RWPE2 (cell line): ENCODE measurements around the gene FEV.

Experiments
- ATAC-seq: fragments of 200-7000 bp; cut with Tn5 transposase; 3 replicates; pipeline ENCODE4 v1.9.1; 2021; ENCODE audit warnings: low read depth
- DNase-seq: peaks from one replicate; pipeline ENCODE4 v3.0.0-alpha.2; 2020; ENCODE audit warnings: low spot score
- H3K27ac ChIP-seq: fragments of 450-650 bp; 2 replicates; pipeline ENCODE4 v1.5.1; 2017; ENCODE audit warnings: mild to moderate bottlenecking; ENCODE audit not compliant: poor library complexity, severe bottlenecking
- H3K27me3 ChIP-seq: fragments of 250-450 bp; sonication (Bioruptor Pico); 2 replicates; pipeline ENCODE4 v1.5.1; 2021; ENCODE audit warnings: mild to moderate bottlenecking, moderate library complexity; ENCODE audit not compliant: insufficient read depth, poor library complexity, severe bottlenecking
- H3K36me3 ChIP-seq: fragments of 250-450 bp; sonication (Bioruptor Pico); 2 replicates; pipeline ENCODE4 v1.5.1; 2020; ENCODE audit warnings: low read depth, mild to moderate bottlenecking, moderate library complexity
- H3K4me1 ChIP-seq: fragments of 250-450 bp; sonication (Bioruptor Pico); 2 replicates; pipeline ENCODE4 v1.5.1; 2021; ENCODE audit warnings: mild to moderate bottlenecking, moderate library complexity; ENCODE audit not compliant: insufficient read depth, poor library complexity, severe bottlenecking
- H3K4me3 ChIP-seq: fragments of 250-450 bp; sonication (Bioruptor Pico); 2 replicates; pipeline ENCODE4 v1.5.1; 2021; ENCODE audit warnings: mild to moderate bottlenecking, moderate library complexity; ENCODE audit not compliant: severe bottlenecking
- H3K9me3 ChIP-seq: fragments of 250-450 bp; sonication (Bioruptor Pico); 2 replicates; pipeline ENCODE4 v1.5.1; 2021; ENCODE audit warnings: mild to moderate bottlenecking, moderate library complexity; ENCODE audit not compliant: severe bottlenecking
- TF ChIP-seq, protein P1 (sequence below): fragments of 450-650 bp; IDR thresholded peaks from one replicate; pipeline ENCODE4 v1.5.1; 2017; ENCODE audit warnings: mild to moderate bottlenecking, moderate library complexity; ENCODE audit not compliant: poor library complexity, severe bottlenecking

FEV gene

DNA sequence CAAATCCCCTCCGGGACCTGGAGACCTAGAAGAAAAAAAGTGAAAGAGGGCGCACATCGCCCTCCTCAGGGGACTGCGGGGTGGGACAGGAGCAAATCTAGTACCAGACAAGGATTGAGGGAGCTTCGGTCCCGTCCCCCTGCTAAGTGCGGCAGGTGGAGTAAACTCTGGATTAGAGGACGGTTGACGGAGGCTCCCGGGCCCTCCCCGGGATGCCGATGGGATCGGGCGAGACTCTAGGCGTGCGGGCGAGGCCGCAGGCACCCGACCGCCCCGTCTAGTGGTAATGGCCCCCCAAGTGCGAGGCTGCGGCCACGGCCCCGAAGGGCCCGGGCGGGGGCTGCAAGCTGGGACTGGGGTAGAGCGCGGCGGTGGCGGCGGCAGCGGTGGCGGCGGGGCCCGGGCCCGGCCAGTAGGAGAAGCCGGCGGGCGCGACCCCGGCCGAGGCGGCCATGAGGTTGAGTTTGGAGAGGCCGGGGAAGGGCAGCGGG, 3.5 kb downstream of the FEV start:
- TF ChIP-seq, protein P1, sequence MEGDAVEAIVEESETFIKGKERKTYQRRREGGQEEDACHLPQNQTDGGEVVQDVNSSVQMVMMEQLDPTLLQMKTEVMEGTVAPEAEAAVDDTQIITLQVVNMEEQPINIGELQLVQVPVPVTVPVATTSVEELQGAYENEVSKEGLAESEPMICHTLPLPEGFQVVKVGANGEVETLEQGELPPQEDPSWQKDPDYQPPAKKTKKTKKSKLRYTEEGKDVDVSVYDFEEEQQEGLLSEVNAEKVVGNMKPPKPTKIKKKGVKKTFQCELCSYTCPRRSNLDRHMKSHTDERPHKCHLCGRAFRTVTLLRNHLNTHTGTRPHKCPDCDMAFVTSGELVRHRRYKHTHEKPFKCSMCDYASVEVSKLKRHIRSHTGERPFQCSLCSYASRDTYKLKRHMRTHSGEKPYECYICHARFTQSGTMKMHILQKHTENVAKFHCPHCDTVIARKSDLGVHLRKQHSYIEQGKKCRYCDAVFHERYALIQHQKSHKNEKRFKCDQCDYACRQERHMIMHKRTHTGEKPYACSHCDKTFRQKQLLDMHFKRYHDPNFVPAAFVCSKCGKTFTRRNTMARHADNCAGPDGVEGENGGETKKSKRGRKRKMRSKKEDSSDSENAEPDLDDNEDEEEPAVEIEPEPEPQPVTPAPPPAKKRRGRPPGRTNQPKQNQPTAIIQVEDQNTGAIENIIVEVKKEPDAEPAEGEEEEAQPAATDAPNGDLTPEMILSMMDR = no peak
- H3K9me3 ChIP-seq = no peaks in the 10 kb centered on the region
- no peaks in the 10 kb centered on the region for H3K36me3 ChIP-seq
- H3K27ac ChIP-seq = no peak overlapping the region
- H3K4me3 ChIP-seq = no peak overlapping the region
- ATAC-seq (no peak), DNase-seq (peak; percentile 38)
- no peaks in the 10 kb centered on the region for H3K4me1 ChIP-seq
- peaks cover 80% of the 10 kb centered on the region for H3K27me3 ChIP-seq

DNA sequence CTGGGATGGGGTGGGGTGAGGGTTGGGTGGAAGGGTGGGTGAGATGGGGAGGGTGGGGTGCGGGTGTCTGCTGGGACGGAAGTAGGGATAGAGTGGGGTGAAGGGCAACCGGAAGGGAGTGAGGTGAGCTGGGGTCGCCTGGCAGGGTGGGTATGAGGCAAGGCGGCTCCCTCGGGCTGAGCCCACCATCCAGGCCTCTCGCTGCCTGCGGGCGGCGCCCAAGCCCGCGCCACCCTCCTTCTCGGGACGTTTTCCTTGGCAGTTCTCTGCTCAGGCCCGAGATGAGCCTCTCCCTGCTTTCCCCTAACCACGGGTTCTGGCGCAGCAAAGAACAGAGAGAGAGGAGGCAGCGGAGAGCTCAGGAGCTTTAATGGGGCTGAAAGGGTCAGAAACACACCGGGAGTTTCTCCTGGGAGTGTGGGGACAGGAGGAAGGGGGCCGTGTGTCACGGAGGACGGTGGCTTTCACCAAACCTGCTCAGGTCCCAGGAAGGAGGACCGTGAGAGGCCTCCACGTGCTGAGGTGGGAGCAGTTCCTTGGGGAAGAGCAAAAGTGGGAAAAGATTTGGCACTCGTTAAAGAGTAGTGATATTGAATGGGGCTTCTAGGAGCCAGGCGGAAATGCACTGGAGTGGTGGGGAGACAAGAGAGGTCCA, 4.1 kb downstream of the FEV start:
- no peaks in the 10 kb centered on the region for H3K4me1 ChIP-seq
- no peak overlapping the region for H3K4me3 ChIP-seq
- no peaks in the 10 kb centered on the region for H3K9me3 ChIP-seq
- TF ChIP-seq, protein P1 = no peak
- H3K27me3 ChIP-seq = peaks cover 74% of the 10 kb centered on the region
- H3K36me3 ChIP-seq = no peaks in the 10 kb centered on the region
- ATAC-seq = no peak
- H3K27ac ChIP-seq = no peak overlapping the region
- peak; percentile 34 for DNase-seq

DNA sequence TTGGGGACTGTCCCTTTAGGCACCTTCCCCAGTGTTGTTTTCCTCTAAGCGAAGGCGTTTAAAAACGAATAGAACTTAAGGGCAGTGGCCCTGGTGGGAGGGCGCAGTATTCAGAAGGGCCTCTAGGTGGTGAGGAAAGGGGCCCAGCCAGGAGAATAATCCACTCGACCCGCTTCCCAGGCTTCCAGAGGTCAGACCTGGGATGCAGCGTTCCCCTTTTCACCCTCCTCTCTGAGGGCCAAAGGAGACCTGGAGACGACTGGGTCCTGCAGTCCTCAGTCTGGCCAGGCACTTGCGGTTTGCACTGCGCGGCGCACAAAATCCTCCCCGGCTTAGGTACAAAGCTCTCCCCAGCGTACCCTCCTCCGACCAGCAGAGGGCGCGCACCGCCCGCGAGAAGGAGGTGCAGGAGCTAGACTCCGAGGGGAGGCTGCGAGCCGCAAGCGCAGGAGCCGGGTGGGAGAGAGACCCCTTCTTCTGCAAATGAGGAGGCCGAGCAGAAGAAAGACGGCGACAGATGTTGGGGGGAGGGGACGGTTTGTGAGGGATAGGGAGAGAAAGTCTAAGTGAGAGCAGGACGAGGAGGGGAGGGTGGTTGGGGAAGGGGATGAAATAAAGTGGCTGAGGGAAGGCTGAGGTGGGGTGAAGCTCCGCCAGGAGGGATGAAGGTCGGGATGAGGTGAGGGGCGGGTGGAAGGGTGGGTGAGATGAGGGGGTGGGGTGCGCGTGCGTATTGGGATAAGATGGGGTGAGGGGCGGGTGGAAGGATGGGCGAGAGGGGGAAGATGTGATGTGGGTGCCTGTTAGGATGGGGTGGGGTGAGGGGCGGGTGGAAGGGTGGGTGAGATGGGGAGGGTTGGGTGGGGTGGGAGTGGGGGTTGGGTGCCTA, 4.9 kb downstream of the FEV start:
- H3K4me3 ChIP-seq = peak overlapping the region; percentile 11

DNA sequence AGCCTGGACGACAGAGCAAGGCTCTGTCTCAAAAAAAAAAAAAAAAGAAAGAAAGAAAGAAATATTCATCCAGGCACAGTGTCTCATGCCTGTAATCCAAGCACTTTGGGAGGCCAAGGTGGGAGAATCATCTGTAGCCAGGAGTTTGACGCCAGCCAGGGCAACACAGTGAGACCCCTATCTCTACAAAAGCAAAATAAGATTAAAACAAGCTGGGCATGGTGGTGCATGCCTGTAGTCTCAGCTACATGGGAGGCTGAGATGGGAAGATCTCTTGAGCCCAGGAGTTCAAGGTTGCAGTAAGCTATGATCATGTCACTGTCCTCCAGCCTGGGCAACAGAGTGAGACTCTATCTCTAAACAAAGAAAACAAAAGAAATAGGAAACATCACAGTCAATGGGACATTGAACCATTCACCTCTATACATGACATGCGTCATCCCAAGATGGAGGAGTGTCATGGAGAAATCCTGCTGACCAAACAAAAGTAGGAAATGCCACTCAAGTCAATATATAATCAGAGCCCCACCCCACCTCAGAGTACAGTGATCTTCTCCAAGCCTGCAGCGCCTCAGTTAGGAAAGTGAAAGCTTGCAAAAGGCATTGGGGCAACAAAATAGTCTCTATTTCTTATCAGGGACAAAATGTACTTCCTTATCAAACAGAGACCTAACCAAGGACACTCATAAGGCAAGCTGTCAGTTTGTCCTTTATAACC, 9.8 kb downstream of the FEV start:
- TF ChIP-seq, protein P1 = no peak
- Histone ChIP-seq H3K4me1 (no peaks in the 10 kb centered on the region), H3K27me3 (peaks cover 34% of the 10 kb centered on the region), H3K4me3 (no peak overlapping the region), H3K27ac (no peak overlapping the region), H3K36me3 (no peaks in the 10 kb centered on the region), H3K9me3 (no peaks in the 10 kb centered on the region)
- ATAC-seq = no peak
- DNase-seq = peak; percentile 0

More for the DNA sequence above, 4.9 kb downstream of the FEV start:
- Histone ChIP-seq H3K4me1 (no peaks in the 10 kb centered on the region), H3K27ac (no peak overlapping the region), H3K9me3 (no peaks in the 10 kb centered on the region), H3K27me3 (peaks cover 66% of the 10 kb centered on the region), H3K36me3 (no peaks in the 10 kb centered on the region)
- peak; percentile 84 for ATAC-seq
- DNase-seq = peak; percentile 71
- TF ChIP-seq, protein P1 = peak; percentile 92
